Measurements from ENCODE around the gene ST3GAL6.

- TF ChIP-seq ZNF16 (tag by site-specific recombination; IDR thresholded peaks at IDR 0.05; ENCODE audit: low read depth) (no peak), ZNF654 (tag by site-specific recombination; IDR thresholded peaks at IDR 0.05; ENCODE audit: low read depth) (no peak), ZBTB21 (tag by site-specific recombination; IDR thresholded peaks at IDR 0.05) (no peak), HOXA7 (CRISPR knock-in tag; IDR thresholded peaks at IDR 0.05; ENCODE audit: borderline replicate concordance) (no peak), ZNF138 (tag by site-specific recombination; IDR thresholded peaks at IDR 0.05; ENCODE audit: borderline replicate concordance) (no peak), KLF10 (tag by site-specific recombination; IDR thresholded peaks at IDR 0.05) (no peak), ZBTB10 (tag by site-specific recombination; IDR thresholded peaks at IDR 0.05) (no peak), CTCF (tag by site-specific recombination; IDR thresholded peaks at IDR 0.05) (no peak), ZNF514 (tag by site-specific recombination; IDR thresholded peaks at IDR 0.05) (no peak), ZNF639 (tag by site-specific recombination; IDR thresholded peaks at IDR 0.05) (no peak), ZNF777 (tag by site-specific recombination; IDR thresholded peaks at IDR 0.05; ENCODE audit: borderline replicate concordance) (no peak), REST (tag by site-specific recombination; IDR thresholded peaks at IDR 0.05) (no peak), ZNF555 (tag by site-specific recombination; conservative IDR thresholded peaks at IDR 0.05) (no peak), ZNF274 (IDR thresholded peaks at IDR 0.05; ENCODE audit: low read length) (no peak), ZNF274 (tag by site-specific recombination; IDR thresholded peaks at IDR 0.05; ENCODE audit: borderline replicate concordance) (no peak)
These were observed 37.1 kb upstream of the ST3GAL6 start for GRCh38 chr3:98726084-98726483.

Data from HEK293 (cell line).